ENCODE results near the gene GNB4. TPM values are rescaled to one million over a fixed set of nuclear protein-coding genes. Genes with fewer than 3 reads are reported as not detected.

Gene GNB4
- total RNA-seq, 1 experiment from 2014 or later: 26.7 TPM

DNA sequence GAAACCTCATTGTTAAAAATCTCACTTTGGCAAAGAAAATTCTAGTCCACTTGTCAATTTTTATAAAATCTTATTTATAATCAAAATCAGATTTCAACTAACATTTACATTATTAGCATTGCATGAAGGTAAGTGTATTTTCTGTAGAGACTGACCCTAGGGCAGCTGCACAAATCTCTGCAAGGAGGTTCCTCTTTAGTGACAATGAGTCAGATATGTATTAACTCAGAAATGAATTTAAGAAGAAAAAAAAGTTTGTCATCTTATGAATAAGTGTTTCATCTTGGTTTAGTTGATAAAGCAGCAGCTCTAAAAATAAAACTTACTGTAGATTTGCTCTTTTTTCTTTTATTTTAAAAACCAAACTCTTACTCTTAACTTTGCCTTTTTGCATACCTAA lies 9.0 kb upstream of the GNB4 start:
- ChIA-PET CTCF (no interaction called here), POLR2A (interaction anchor here (0.6 kb wide), 1 partner anchor 62 kb away, joined by 3 read pairs; no protein-coding TSS in a partner anchor)
- Histone ChIP-seq H3K9me3 (ENCODE audit: control insufficient read depth, insufficient read depth, low read depth, low read length) (no peaks in the 10 kb centered on the region), H3K4me3 (ENCODE audit: low read depth in 2 of 2, low read length in 2 of 2) (no peak overlapping the region), H3K4me1 (ENCODE audit: control insufficient read depth, insufficient read depth, low read length) (no peaks in the 10 kb centered on the region), H3K27me3 (ENCODE audit: control insufficient read depth, insufficient read depth, low read length) (peaks cover 17% of the 10 kb centered on the region), H3K27ac (ENCODE audit: low read length) (no peak overlapping the region), H3K36me3 (ENCODE audit: control insufficient read depth, insufficient read depth, low read length) (no peaks in the 10 kb centered on the region)
- BruUV-seq (replicated peaks): no TSS peak
- TF ChIP-seq, protein P1, sequence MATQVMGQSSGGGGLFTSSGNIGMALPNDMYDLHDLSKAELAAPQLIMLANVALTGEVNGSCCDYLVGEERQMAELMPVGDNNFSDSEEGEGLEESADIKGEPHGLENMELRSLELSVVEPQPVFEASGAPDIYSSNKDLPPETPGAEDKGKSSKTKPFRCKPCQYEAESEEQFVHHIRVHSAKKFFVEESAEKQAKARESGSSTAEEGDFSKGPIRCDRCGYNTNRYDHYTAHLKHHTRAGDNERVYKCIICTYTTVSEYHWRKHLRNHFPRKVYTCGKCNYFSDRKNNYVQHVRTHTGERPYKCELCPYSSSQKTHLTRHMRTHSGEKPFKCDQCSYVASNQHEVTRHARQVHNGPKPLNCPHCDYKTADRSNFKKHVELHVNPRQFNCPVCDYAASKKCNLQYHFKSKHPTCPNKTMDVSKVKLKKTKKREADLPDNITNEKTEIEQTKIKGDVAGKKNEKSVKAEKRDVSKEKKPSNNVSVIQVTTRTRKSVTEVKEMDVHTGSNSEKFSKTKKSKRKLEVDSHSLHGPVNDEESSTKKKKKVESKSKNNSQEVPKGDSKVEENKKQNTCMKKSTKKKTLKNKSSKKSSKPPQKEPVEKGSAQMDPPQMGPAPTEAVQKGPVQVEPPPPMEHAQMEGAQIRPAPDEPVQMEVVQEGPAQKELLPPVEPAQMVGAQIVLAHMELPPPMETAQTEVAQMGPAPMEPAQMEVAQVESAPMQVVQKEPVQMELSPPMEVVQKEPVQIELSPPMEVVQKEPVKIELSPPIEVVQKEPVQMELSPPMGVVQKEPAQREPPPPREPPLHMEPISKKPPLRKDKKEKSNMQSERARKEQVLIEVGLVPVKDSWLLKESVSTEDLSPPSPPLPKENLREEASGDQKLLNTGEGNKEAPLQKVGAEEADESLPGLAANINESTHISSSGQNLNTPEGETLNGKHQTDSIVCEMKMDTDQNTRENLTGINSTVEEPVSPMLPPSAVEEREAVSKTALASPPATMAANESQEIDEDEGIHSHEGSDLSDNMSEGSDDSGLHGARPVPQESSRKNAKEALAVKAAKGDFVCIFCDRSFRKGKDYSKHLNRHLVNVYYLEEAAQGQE (IDR thresholded peaks at IDR 0.05; ENCODE audit: insufficient read depth in 1 of 2, low read depth in 2 of 2, low read length in 1 of 2): no peak
- TF ChIP-seq TCF7L2 (IDR thresholded peaks at IDR 0.05; ENCODE audit: low read depth, low read length) (no peak), POLR2AphosphoS5 (IDR thresholded peaks at IDR 0.05; ENCODE audit: low read depth, low read length) (no peak), SIN3A (IDR thresholded peaks at IDR 0.05; ENCODE audit: borderline replicate concordance, insufficient read depth, low read depth, low read length) (no peak)
- TF ChIP-seq, protein P2, sequence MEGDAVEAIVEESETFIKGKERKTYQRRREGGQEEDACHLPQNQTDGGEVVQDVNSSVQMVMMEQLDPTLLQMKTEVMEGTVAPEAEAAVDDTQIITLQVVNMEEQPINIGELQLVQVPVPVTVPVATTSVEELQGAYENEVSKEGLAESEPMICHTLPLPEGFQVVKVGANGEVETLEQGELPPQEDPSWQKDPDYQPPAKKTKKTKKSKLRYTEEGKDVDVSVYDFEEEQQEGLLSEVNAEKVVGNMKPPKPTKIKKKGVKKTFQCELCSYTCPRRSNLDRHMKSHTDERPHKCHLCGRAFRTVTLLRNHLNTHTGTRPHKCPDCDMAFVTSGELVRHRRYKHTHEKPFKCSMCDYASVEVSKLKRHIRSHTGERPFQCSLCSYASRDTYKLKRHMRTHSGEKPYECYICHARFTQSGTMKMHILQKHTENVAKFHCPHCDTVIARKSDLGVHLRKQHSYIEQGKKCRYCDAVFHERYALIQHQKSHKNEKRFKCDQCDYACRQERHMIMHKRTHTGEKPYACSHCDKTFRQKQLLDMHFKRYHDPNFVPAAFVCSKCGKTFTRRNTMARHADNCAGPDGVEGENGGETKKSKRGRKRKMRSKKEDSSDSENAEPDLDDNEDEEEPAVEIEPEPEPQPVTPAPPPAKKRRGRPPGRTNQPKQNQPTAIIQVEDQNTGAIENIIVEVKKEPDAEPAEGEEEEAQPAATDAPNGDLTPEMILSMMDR (IDR thresholded peaks at IDR 0.05): no peak
- in situ Hi-C loops (cut with HindIII; ENCODE audit: low pct_unique_long_range_greater_than_20kb, low sequenced_read_pairs): no loop called here
- intact Hi-C loops (cut with micrococcal nuclease; ENCODE audit: unreplicated experiment): no loop called here
- ATAC-seq: no peak
- no peak for DNase-seq (ENCODE audit: low read depth, low spot score)

DNA sequence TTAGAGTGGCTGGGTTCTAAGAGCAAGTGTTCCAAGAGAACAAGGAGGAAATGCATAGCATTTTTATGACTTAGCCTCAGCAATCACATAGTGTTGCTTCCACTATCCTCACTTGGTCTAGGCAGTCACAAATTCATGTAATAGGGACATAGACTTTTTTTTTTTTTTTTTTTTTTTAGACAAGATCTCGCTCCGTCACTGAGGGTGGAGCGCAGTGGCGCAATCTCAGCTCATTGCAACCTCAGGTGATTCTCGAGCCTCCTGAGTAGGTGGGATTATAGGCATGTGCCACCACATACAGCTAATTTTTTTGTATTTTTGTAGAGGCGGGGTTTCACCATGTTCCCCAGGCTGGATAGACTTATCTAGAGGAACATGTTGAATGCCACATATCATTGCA lies 4.7 kb upstream of the GNB4 start:
- Histone ChIP-seq H3K27ac (ENCODE audit: low read length) (no peak overlapping the region), H3K4me3 (ENCODE audit: low read depth in 2 of 2, low read length in 2 of 2) (no peak overlapping the region), H3K36me3 (ENCODE audit: control insufficient read depth, insufficient read depth, low read length) (no peaks in the 10 kb centered on the region), H3K4me1 (ENCODE audit: control insufficient read depth, insufficient read depth, low read length) (peaks cover 8% of the 10 kb centered on the region), H3K27me3 (ENCODE audit: control insufficient read depth, insufficient read depth, low read length) (peaks cover 19% of the 10 kb centered on the region), H3K9me3 (ENCODE audit: control insufficient read depth, insufficient read depth, low read depth, low read length) (no peaks in the 10 kb centered on the region)
- CTCF ChIA-PET: no interaction called here
- no TSS peak for BruUV-seq (replicated peaks)
- TF ChIP-seq POLR2AphosphoS5 (IDR thresholded peaks at IDR 0.05; ENCODE audit: low read depth, low read length) (no peak), SIN3A (IDR thresholded peaks at IDR 0.05; ENCODE audit: borderline replicate concordance, insufficient read depth, low read depth, low read length) (no peak), TCF7L2 (IDR thresholded peaks at IDR 0.05; ENCODE audit: low read depth, low read length) (no peak)
- TF ChIP-seq, protein P2 (IDR thresholded peaks at IDR 0.05): no peak
- TF ChIP-seq, protein P1 (IDR thresholded peaks at IDR 0.05; ENCODE audit: insufficient read depth in 1 of 2, low read depth in 2 of 2, low read length in 1 of 2): no peak
- intact Hi-C loops (cut with micrococcal nuclease; ENCODE audit: unreplicated experiment): no loop called here
- in situ Hi-C loops (cut with HindIII; ENCODE audit: low pct_unique_long_range_greater_than_20kb, low sequenced_read_pairs): no loop called here
- no peak for DNase-seq (ENCODE audit: low read depth, low spot score)
- POLR2A ChIA-PET: no interaction called here
- ATAC-seq: no peak

Data from Panc1 (cell line).